Measurements from ENCODE around the gene IGFBP4. TPM values are rescaled to one million over a fixed set of nuclear protein-coding genes. Genes with fewer than 3 reads are reported as not detected.

IGFBP4 gene
- total and polyA plus RNA-seq, 4 donors = 74.1 to 649 (median 238) TPM

GRCh38 chr17:40472733-40473452 is 29.6 kb downstream of the IGFBP4 start:
- WGBS = 85% methylated on average over 3 of the region's 3 CpGs

More at GRCh38 chr17:40472733-40473452, 29.6 kb downstream of the IGFBP4 start:
- Histone ChIP-seq H3K4me1 (ENCODE audit: control insufficient read depth in 4 of 4, insufficient read depth in 4 of 4, low read length in 3 of 4) (peaks cover 0 to 43% (median 28%) of the 10 kb centered on the region in 4 donors), H3K9ac (ENCODE audit: low read depth in 1 of 2, low read length in 2 of 2) (no peak overlapping the region), H3K27me3 (ENCODE audit: control insufficient read depth in 4 of 4, insufficient read depth in 4 of 4, low read length in 3 of 4) (no peaks in the 10 kb centered on the region), H3K36me3 (ENCODE audit: control insufficient read depth in 4 of 4, insufficient read depth in 3 of 4, low read depth in 1 of 4, low read length in 3 of 4) (no peaks in the 10 kb centered on the region), H3K27ac (ENCODE audit: low read depth in 1 of 2, low read length in 2 of 2) (no peak overlapping the region), H3K4me3 (ENCODE audit: low read depth in 1 of 3, low read length in 3 of 3) (no peak overlapping the region), H3K9me3 (ENCODE audit: control insufficient read depth in 4 of 4, low read length in 3 of 4) (no peaks in the 10 kb centered on the region)
- DNase-seq (ENCODE audit: low spot score) = no peak
- no peak for TF ChIP-seq YY1 (IDR thresholded peaks at IDR 0.05)
- no peak for TF ChIP-seq HNF4G (IDR thresholded peaks at IDR 0.05)
- no peak for TF ChIP-seq ATF3 (IDR thresholded peaks at IDR 0.05)
- no peak for TF ChIP-seq RXRA (IDR thresholded peaks at IDR 0.05)
- no peak for TF ChIP-seq SP1 (IDR thresholded peaks at IDR 0.05)
- TF ChIP-seq JUND (IDR thresholded peaks at IDR 0.05) = no peak
- no peak for TF ChIP-seq EGR1 (IDR thresholded peaks at IDR 0.05; ENCODE audit: low read depth in 2 of 2)
- TF ChIP-seq RAD21 (IDR thresholded peaks at IDR 0.05) = no peak
- no peak for TF ChIP-seq CTCF (IDR thresholded peaks at IDR 0.05; ENCODE audit: low read depth, low read length, missing input control)
- no peak for TF ChIP-seq REST (IDR thresholded peaks at IDR 0.05)
- no peak for TF ChIP-seq FOXA2 (IDR thresholded peaks at IDR 0.05)
- TF ChIP-seq GABPA (IDR thresholded peaks at IDR 0.05 in 1 of 2, conservative IDR thresholded peaks at IDR 0.05 in 1 of 2) = no peak
- TF ChIP-seq TAF1 (conservative IDR thresholded peaks at IDR 0.05) = no peak
- TF ChIP-seq, protein P1, sequence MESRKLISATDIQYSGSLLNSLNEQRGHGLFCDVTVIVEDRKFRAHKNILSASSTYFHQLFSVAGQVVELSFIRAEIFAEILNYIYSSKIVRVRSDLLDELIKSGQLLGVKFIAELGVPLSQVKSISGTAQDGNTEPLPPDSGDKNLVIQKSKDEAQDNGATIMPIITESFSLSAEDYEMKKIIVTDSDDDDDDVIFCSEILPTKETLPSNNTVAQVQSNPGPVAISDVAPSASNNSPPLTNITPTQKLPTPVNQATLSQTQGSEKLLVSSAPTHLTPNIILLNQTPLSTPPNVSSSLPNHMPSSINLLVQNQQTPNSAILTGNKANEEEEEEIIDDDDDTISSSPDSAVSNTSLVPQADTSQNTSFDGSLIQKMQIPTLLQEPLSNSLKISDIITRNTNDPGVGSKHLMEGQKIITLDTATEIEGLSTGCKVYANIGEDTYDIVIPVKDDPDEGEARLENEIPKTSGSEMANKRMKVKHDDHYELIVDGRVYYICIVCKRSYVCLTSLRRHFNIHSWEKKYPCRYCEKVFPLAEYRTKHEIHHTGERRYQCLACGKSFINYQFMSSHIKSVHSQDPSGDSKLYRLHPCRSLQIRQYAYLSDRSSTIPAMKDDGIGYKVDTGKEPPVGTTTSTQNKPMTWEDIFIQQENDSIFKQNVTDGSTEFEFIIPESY (IDR thresholded peaks at IDR 0.05) = no peak
- no peak for TF ChIP-seq HNF4A (conservative IDR thresholded peaks at IDR 0.05)
- TF ChIP-seq, protein P2, sequence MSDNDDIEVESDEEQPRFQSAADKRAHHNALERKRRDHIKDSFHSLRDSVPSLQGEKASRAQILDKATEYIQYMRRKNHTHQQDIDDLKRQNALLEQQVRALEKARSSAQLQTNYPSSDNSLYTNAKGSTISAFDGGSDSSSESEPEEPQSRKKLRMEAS (IDR thresholded peaks at IDR 0.05) = no peak

All from liver (tissue), 9 donors.